SK-N-SH (cell line): Measurements from ENCODE around the gene S100A5.

Experiments
- CTCF ChIP-seq: fragments of 200-600 bp; sonication (generic); IDR thresholded peaks from 2 replicates; pipeline ENCODE4 v1.6.1; 2017; ENCODE audit warnings: antibody characterized with exemption, mild to moderate bottlenecking, moderate library complexity
- FOXM1 ChIP-seq: IDR thresholded peaks from 2 replicates; pipeline ENCODE4 v1.4.0; 2012; ENCODE audit warnings: low read depth, mild to moderate bottlenecking
- JUND ChIP-seq: IDR thresholded peaks from 2 replicates; pipeline ENCODE4 v1.4.0; 2012
- NRF1 ChIP-seq: IDR thresholded peaks from 2 replicates; pipeline ENCODE4 v1.6.1; 2012; ENCODE audit warnings: low read depth, mild to moderate bottlenecking, low read length
- POLR2AphosphoS5 ChIP-seq: IDR thresholded peaks from 2 replicates; pipeline ENCODE4 v1.6.1; 2012; ENCODE audit warnings: low read depth, low read length
- RAD21 ChIP-seq: IDR thresholded peaks from 2 replicates; pipeline ENCODE4 v1.6.1; 2012; ENCODE audit warnings: mild to moderate bottlenecking, low read length
- REST ChIP-seq: IDR thresholded peaks from 2 replicates; pipeline ENCODE4 v1.6.1; 2012; ENCODE audit warnings: mild to moderate bottlenecking, low read depth, low read length, moderate library complexity
- SIN3A ChIP-seq: IDR thresholded peaks from 2 replicates; pipeline ENCODE4 v1.6.1; 2012; ENCODE audit warnings: low read depth, mild to moderate bottlenecking, low read length, moderate library complexity, borderline replicate concordance
- TAF1 ChIP-seq: IDR thresholded peaks from 2 replicates; pipeline ENCODE4 v1.6.1; 2012; ENCODE audit warnings: low read depth, mild to moderate bottlenecking, low read length, moderate library complexity, borderline replicate concordance
- YY1 ChIP-seq: IDR thresholded peaks from 2 replicates; pipeline ENCODE4 v1.4.0; 2012; ENCODE audit warnings: low read depth, mild to moderate bottlenecking

- TF ChIP-seq TAF1, result no peak
- TF ChIP-seq FOXM1, result no peak
- TF ChIP-seq CTCF, result no peak
- no peak for TF ChIP-seq YY1
- TF ChIP-seq NRF1, result no peak
- no peak for TF ChIP-seq REST
- no peak for TF ChIP-seq JUND
- TF ChIP-seq POLR2AphosphoS5, result no peak
- TF ChIP-seq SIN3A, result no peak
- no peak for TF ChIP-seq RAD21
Measured at GRCh38 chr1:153506386-153506785, 34.3 kb downstream of the S100A5 start.
